GM12872 (cell line): ENCODE results near the gene ZNF281.

Source experiments
- TF ChIP-seq, protein P1 (sequence below): IDR thresholded peaks from 3 replicates; pipeline ENCODE4 v1.5.1; 2011; ENCODE audit warnings: low read depth, mild to moderate bottlenecking, low read length, moderate library complexity; ENCODE audit not compliant: insufficient read depth

The ZNF281 gene

GRCh38 chr1:200384818-200385390, 24.9 kb downstream of the ZNF281 start:
- TF ChIP-seq, protein P1, sequence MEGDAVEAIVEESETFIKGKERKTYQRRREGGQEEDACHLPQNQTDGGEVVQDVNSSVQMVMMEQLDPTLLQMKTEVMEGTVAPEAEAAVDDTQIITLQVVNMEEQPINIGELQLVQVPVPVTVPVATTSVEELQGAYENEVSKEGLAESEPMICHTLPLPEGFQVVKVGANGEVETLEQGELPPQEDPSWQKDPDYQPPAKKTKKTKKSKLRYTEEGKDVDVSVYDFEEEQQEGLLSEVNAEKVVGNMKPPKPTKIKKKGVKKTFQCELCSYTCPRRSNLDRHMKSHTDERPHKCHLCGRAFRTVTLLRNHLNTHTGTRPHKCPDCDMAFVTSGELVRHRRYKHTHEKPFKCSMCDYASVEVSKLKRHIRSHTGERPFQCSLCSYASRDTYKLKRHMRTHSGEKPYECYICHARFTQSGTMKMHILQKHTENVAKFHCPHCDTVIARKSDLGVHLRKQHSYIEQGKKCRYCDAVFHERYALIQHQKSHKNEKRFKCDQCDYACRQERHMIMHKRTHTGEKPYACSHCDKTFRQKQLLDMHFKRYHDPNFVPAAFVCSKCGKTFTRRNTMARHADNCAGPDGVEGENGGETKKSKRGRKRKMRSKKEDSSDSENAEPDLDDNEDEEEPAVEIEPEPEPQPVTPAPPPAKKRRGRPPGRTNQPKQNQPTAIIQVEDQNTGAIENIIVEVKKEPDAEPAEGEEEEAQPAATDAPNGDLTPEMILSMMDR = no peak

DNA sequence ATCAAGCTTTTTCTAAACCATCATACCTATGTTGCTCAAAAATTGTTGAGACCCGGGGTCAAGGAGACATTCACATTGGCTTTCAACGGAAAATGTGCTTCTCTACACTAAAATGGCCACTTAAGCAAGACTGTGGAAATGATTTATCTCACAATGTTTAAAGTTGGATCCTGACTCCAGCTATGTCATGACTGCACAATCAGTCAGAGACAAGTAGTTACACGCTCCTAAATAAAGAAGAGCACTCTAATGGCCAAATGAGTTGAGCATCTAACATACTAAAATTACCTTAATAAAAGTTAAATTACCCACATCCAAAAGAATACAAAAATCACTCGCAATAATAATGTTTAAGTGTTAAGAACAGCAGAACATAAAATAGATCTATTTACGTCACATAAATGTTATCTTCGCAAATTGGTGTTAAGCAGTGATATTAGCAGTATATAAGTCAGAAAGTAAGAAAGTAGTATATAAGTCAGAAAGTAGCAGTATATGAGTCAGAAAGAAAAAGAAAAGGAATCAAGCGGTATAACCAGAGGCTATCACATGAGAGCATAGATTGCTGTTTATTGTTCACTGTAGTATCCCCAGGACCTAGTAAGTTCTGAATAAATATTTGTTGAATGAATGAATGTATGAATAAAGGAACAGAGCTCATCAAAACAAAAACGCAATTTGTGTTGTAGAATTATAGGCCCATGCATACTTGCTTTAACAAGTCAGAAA, 28.4 kb downstream of the ZNF281 start:
- TF ChIP-seq, protein P1 = no peak

GRCh38 chr1:200380589-200381021, 29.2 kb downstream of the ZNF281 start:
- TF ChIP-seq, protein P1 = no peak

DNA sequence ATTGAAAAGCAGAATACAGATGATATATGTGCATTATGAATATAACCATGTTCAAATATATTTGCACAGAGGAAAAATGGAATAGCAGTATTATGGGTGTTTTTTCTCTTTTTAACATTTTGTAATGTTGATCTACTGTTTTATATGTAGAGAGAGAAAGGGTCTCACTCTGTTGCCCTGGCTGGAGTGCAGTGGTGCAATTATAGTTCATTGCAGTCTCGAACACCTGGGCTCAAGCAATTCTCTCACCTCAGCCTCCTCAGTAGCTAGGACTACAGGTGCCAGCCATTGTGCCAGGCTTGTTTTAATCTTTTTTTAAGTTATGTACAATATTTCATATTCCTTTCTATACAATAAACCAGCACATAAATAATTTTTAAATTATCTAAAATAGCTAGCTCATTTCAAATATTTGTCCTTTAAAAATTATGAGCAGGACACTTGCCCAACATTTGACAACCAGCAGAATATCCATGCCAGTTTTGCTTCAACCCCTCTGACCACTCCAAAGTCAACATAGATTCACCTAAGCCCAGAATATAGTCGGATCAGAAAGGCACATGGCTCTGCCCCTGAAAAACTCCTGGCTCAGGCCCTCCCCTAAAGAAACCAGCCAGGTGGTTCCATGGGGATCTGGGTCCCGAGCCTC, 29.8 kb downstream of the ZNF281 start:
- TF ChIP-seq, protein P1 = no peak

DNA sequence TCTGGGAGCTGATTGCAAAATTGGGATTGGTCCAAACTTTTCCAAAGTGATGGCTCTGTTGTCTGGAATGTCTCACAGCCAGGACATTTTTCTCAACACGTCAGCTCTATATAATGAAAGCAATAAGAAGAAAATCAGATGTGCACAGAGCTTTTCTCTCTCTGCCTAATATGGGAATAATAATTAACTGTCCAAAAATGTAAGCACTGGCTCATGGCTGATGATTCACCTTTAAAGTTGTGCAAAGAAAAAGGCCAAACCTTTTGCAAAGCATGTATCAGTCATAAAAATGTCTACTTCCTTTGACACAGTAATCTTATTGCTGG, 30.4 kb downstream of the ZNF281 start:
- TF ChIP-seq, protein P1 = no peak

DNA sequence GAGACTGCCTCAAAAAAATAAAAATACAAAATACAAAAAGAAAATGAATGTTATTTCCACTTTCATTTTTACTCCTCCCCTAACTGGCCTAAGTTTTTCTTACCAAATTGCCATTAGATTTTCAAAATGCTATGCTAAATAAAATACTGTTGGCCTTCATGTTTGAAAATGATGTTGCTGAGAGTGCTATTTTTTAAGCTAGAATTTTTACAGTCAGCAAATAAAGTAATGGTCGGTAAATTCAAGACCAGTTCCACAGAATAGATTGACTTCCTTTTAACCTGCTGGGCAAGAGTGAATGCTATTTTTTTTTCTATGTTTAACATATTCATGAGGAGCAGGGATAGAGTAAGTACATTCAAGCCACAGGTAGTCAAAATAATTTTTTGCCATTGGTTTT, 31.7 kb downstream of the ZNF281 start:
- TF ChIP-seq, protein P1 = no peak

DNA sequence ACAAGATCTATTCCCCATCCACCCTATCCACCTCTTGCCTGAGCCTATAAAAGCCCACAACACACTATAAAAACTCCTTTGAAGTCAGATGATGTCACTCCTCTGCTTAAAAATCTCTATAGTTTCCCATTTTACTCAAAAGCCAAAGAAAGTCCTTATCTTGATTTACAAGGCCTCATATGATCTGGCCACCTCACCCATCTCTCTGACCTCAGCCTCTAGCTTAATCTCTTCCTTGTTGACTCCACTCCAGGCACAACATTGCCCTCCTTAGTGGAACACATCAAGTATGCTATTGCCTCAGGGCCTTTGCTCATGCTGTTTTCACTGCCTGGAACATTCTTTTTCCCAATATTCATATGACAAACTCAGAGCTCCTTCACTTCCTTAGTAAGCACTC, 33.3 kb downstream of the ZNF281 start:
- TF ChIP-seq, protein P1 = no peak
